Hepatocyte (in vitro differentiated cells): ENCODE measurements around the gene BORCS5.

Source experiments
- EZH2 ChIP-seq: fragments of 200-600 bp; sonication (generic); IDR thresholded peaks from 2 replicates; pipeline ENCODE4 v1.6.1; 2016; ENCODE audit warnings: antibody characterized with exemption, mild to moderate bottlenecking, borderline replicate concordance
- TF ChIP-seq, protein P1 (sequence below): fragments of 200-600 bp; sonication (generic); IDR thresholded peaks from 2 replicates; pipeline ENCODE4 v1.5.1; 2016; ENCODE audit warnings: antibody characterized with exemption, mild to moderate bottlenecking; ENCODE audit not compliant: poor library complexity

- TF ChIP-seq, protein P1, sequence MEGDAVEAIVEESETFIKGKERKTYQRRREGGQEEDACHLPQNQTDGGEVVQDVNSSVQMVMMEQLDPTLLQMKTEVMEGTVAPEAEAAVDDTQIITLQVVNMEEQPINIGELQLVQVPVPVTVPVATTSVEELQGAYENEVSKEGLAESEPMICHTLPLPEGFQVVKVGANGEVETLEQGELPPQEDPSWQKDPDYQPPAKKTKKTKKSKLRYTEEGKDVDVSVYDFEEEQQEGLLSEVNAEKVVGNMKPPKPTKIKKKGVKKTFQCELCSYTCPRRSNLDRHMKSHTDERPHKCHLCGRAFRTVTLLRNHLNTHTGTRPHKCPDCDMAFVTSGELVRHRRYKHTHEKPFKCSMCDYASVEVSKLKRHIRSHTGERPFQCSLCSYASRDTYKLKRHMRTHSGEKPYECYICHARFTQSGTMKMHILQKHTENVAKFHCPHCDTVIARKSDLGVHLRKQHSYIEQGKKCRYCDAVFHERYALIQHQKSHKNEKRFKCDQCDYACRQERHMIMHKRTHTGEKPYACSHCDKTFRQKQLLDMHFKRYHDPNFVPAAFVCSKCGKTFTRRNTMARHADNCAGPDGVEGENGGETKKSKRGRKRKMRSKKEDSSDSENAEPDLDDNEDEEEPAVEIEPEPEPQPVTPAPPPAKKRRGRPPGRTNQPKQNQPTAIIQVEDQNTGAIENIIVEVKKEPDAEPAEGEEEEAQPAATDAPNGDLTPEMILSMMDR, result no peak
- TF ChIP-seq EZH2, result no peak
These were observed 84.0 kb downstream of the BORCS5 start for GRCh38 chr12:12440784-12441428.
